HS-5 (cell line): ENCODE data around the gene TBC1D3.
"Not testable (repeated sequence)": the region's sequence is repeated elsewhere in the genome, so short reads cannot be mapped to it uniquely, and the experiment has no call there.

Experiments used
- DNase-seq: peaks from one replicate; pipeline ENCODE4 v3.0.0-alpha.2; 2012; ENCODE audit warnings: low read depth

The TBC1D3 gene

GRCh38 chr17:38192455-38192854, at the start of gene TBC1D3:
TBC1D3 (minus strand) TSS chr17:38192555; CDS start chr17:38191029, 1,526 bp downstream.
- DNase-seq = not testable (repeated sequence)

- DNase-seq = not testable (repeated sequence)
Measured at GRCh38 chr17:38232790-38233189, 40.4 kb upstream of the TBC1D3 start.

- DNase-seq = not testable (repeated sequence)
Measured at GRCh38 chr17:38225844-38226495, 33.6 kb upstream of the TBC1D3 start.

- not testable (repeated sequence) for DNase-seq
Measured at GRCh38 chr17:38220867-38221266, 28.5 kb upstream of the TBC1D3 start.

- not testable (repeated sequence) for DNase-seq
Measured at GRCh38 chr17:38200271-38200670, 7.9 kb upstream of the TBC1D3 start.

DNA sequence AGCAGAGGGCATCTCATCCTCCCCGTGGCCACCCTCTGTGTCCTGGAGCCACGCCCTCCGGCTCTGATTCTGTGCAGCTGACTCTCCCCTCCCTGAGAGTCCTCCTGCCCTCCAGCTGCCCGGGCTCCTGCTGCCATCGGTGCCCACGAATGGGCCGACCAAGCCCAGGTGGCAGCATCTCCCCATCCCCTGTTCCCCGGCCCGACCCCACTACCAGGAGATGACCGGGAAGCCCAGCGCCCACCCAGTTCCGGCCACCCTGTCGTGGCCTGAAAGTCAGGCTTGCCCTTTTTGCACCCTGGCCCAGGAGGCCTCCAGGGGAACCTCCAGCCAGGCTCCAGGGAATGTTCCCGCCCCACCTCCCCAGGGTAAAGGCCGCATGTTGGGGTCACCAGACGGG, 57.5 kb downstream of the TBC1D3 start:
- not testable (repeated sequence) for DNase-seq
